Endothelial cell of umbilical vein (primary cell): ENCODE data around the gene TEX54. TPM values are rescaled to one million over a fixed set of nuclear protein-coding genes. Genes with fewer than 3 reads are reported as not detected.

ENCODE experiments used
- BruUV-seq: library from RNA; stranded (reverse); fragments of 400-500 nt; replicated peaks from 2 replicates; lab custom pipeline; 2021; lab: Mats Ljungman, UMichigan
- CTCF ChIA-PET: fragments of 300-600, 350-600 bp; sonication (Branson Sonifier 250); formaldehyde crosslinking; loops from one replicate; lab custom pipeline; 2021; ENCODE audit warnings: antibody characterized with exemption, inconsistent platforms; lab: Charles Lee
- POLR2A ChIA-PET: fragments of 300-600, 350-600 bp; sonication (Branson Sonifier 250); formaldehyde crosslinking; loops from one replicate; lab custom pipeline; 2021; ENCODE audit warnings: antibody characterized with exemption, inconsistent platforms; lab: Charles Lee
- DNase-seq: peaks from one replicate; pipeline ENCODE4 v3.0.0-alpha.2; 2011; ENCODE audit warnings: low read depth, low spot score
- FAIRE-seq: peaks from 2 replicates; lab custom pipeline; 2011; peaks lifted over from hg19 to GRCh38; lab: Jason Lieb, UNC
- H2AFZ ChIP-seq: 2 replicates; pipeline ENCODE4 v1.6.0; 2012; ENCODE audit warnings: low read depth, low read length, control low read depth, inconsistent platforms
- H3K27ac ChIP-seq: 2 replicates; pipeline ENCODE4 v1.5.1; 2011; ENCODE audit warnings: low read depth, mild to moderate bottlenecking, control low read depth, low read length, moderate library complexity; ENCODE audit not compliant: insufficient read depth
- H3K27me3 ChIP-seq, 2 experiments: 2 replicates each; pipeline versions ENCODE4 v1.6.0 to v1.6.1; 2011; ENCODE audit warnings: low read length in 2 of 2, mixed read lengths in 1 of 2; ENCODE audit not compliant: control insufficient read depth in 2 of 2, insufficient read depth in 2 of 2
- H3K36me3 ChIP-seq, 2 experiments: 2 replicates in 1 of 2; 3 replicates in 1 of 2; pipeline ENCODE4 v1.5.1; 2011; ENCODE audit warnings: low read length in 2 of 2, mild to moderate bottlenecking in 1 of 2, moderate library complexity in 1 of 2; ENCODE audit not compliant: control insufficient read depth in 2 of 2, insufficient read depth in 2 of 2; ENCODE audit errors: extremely low read depth in 1 of 2
- H3K4me1 ChIP-seq: 3 replicates; pipeline ENCODE4 v1.5.1; 2011; ENCODE audit warnings: mild to moderate bottlenecking, low read length; ENCODE audit not compliant: control insufficient read depth, insufficient read depth; ENCODE audit errors: extremely low read depth
- H3K4me2 ChIP-seq: 2 replicates; pipeline ENCODE4 v1.6.1; 2011; ENCODE audit warnings: low read length, control low read depth, mixed read lengths; ENCODE audit not compliant: insufficient read depth
- H3K4me3 ChIP-seq, 3 experiments: fragments of 200-600 bp in 1 of 3; sonication (generic), shearing (Covaris generic) in 1 of 3; replicated peaks in 1 of 3; 2 replicates each; pipeline ENCODE4 v1.5.1; 2011 to 2016; ENCODE audit warnings: control low read depth in 3 of 3, low read length in 3 of 3, mild to moderate bottlenecking in 2 of 3, inconsistent platforms in 1 of 3, low read depth in 1 of 3, moderate library complexity in 1 of 3; ENCODE audit not compliant: insufficient read depth in 1 of 3
- H3K79me2 ChIP-seq: 2 replicates; pipeline ENCODE4 v1.6.0; 2012; ENCODE audit warnings: low read length, inconsistent platforms; ENCODE audit not compliant: control insufficient read depth, insufficient read depth
- H3K9ac ChIP-seq: replicated peaks from 2 replicates; pipeline ENCODE3; 2011; ENCODE audit warnings: low read length, control low read depth; ENCODE audit not compliant: insufficient read depth; ENCODE audit errors: extremely low read depth
- H3K9me1 ChIP-seq: replicated peaks from 3 replicates; pipeline ENCODE4 v1.6.0; 2011; ENCODE audit warnings: mild to moderate bottlenecking, low read length; ENCODE audit not compliant: control insufficient read depth, insufficient read depth; ENCODE audit errors: extremely low read depth
- H3K9me3 ChIP-seq: replicated peaks from 2 replicates; pipeline ENCODE4 v1.5.1; 2012; ENCODE audit warnings: low read length, inconsistent platforms; ENCODE audit not compliant: control insufficient read depth, insufficient read depth
- H4K20me1 ChIP-seq: replicated peaks from 2 replicates; pipeline ENCODE3; 2011; ENCODE audit warnings: mild to moderate bottlenecking, low read length; ENCODE audit not compliant: control insufficient read depth, insufficient read depth; ENCODE audit errors: extremely low read depth
- CTCF ChIP-seq, 2 donors: IDR thresholded peaks; 1 replicate in 1 of 2; 2 replicates in 1 of 2; pipeline ENCODE4 v1.5.1; 2011; ENCODE audit warnings: low read length in 2 of 2, mild to moderate bottlenecking in 2 of 2, moderate library complexity in 2 of 2, control low read depth in 1 of 2, inconsistent platforms in 1 of 2, low read depth in 1 of 2; ENCODE audit not compliant: insufficient read depth in 1 of 2; ENCODE audit errors: extremely low read depth in 1 of 2
- EZH2 ChIP-seq: IDR thresholded peaks from 2 replicates; pipeline ENCODE4 v1.6.1; 2012; ENCODE audit warnings: borderline replicate concordance, low read depth, mild to moderate bottlenecking, moderate library complexity, low read length, inconsistent platforms; ENCODE audit not compliant: severe bottlenecking
- FOS ChIP-seq: IDR thresholded peaks from 2 replicates; pipeline ENCODE4 v1.6.1; 2011; ENCODE audit warnings: mild to moderate bottlenecking, low read length, moderate library complexity, borderline replicate concordance; ENCODE audit not compliant: insufficient read depth
- GATA2 ChIP-seq: IDR thresholded peaks from 2 replicates; pipeline ENCODE4 v1.7.0; 2011; ENCODE audit warnings: low read depth, mild to moderate bottlenecking, moderate library complexity, mixed read lengths, low read length; ENCODE audit not compliant: insufficient read length, insufficient read depth
- JUN ChIP-seq: IDR thresholded peaks from 2 replicates; pipeline ENCODE4 v1.6.1; 2011; ENCODE audit warnings: borderline replicate concordance, low read depth; ENCODE audit not compliant: insufficient read length, insufficient read depth
- MAX ChIP-seq: IDR thresholded peaks from 2 replicates; pipeline ENCODE4 v1.6.1; 2011; ENCODE audit not compliant: insufficient read depth, insufficient read length
- MYC ChIP-seq: IDR thresholded peaks from one replicate; pipeline ENCODE4 v1.6.1; 2011; ENCODE audit warnings: mild to moderate bottlenecking, low read depth, low read length
- POLR2A ChIP-seq: IDR thresholded peaks from 2 replicates; pipeline ENCODE4 v1.6.1; 2012; ENCODE audit warnings: low read depth, mild to moderate bottlenecking, control low read depth, low read length
- POLR2AphosphoS5 ChIP-seq: IDR thresholded peaks from 2 replicates; pipeline ENCODE4 v1.6.1; 2012; ENCODE audit warnings: low read depth, mild to moderate bottlenecking, control low read depth, low read length, moderate library complexity; ENCODE audit not compliant: insufficient read depth
- dilution Hi-C: fragments of 300-500 bp; cut with MboI; formaldehyde crosslinking; loops from one replicate; pipeline ENCODE4 v1.15.0; 2019; ENCODE audit warnings: low sequenced_read_pairs; ENCODE audit not compliant: extremely low pct_ligation_motif_present
- intact Hi-C: fragments of 100-400 bp; cut with micrococcal nuclease; formaldehyde crosslinking; loops from one replicate; pipeline ENCODE4 v1.10.0; 2022
- polyA plus RNA-seq, 4 experiments: library from polyadenylated mRNA; depleted of rRNA in 3 of 4; stranded (reverse) in 3 of 4; unstranded in 1 of 4; fragments of >200 nt; gene quantifications; 2 replicates each; pipeline versions ENCODE4 v1.2.1 to v1.2.3, GENCODE V29; 2011 to 2012; ENCODE audit warnings: missing spikeins in 1 of 4
- total RNA-seq: library from RNA; stranded (reverse); gene quantifications from 2 replicates; pipeline ENCODE4 v1.2.3, GENCODE V29; 2021

The TEX54 gene
- total and polyA plus RNA-seq, 2 donors (not counting 3 experiments of a cell fraction or from before 2014, with no cell fraction given): not detected

- Histone ChIP-seq H3K4me2 (no peak overlapping the region), H4K20me1 (no peaks in the 10 kb centered on the region), H3K4me1 (peaks cover 12% of the 10 kb centered on the region), H3K27ac (no peak overlapping the region), H3K4me3 (no peak overlapping the region), H3K9me1 (no peaks in the 10 kb centered on the region), H3K79me2 (no peaks in the 10 kb centered on the region), H3K9me3 (no peaks in the 10 kb centered on the region), H2AFZ (no peak overlapping the region), H3K27me3 (no peaks in the 10 kb centered on the region), H3K36me3 (peaks cover 0 to under 1% of the 10 kb centered on the region in 2 experiments), H3K9ac (no peak overlapping the region)
- DNase-seq (no peak), FAIRE-seq (no peak)
- BruUV-seq: no TSS peak
- dilution Hi-C loops: no loop called here
- no peak for TF ChIP-seq GATA2
- TF ChIP-seq POLR2A: no peak
- TF ChIP-seq POLR2AphosphoS5: no peak
- TF ChIP-seq MYC: no peak
- TF ChIP-seq CTCF (IDR thresholded peaks at IDR 0.05; ENCODE audit: extremely low read depth in 1 of 2, insufficient read depth in 1 of 2, low read depth in 1 of 2, low read length in 2 of 2): no peak
- no peak for TF ChIP-seq EZH2
- no peak for TF ChIP-seq MAX
- no peak for TF ChIP-seq JUN
- no peak for TF ChIP-seq FOS
- intact Hi-C loops: no loop called here
- ChIA-PET CTCF (interaction anchor here (1.0 kb wide), 1 partner anchor 24 kb away, joined by 3 read pairs; no protein-coding TSS in a partner anchor), POLR2A (no interaction called here)
These were observed 21.9 kb downstream of the TEX54 start for GRCh38 chr11:62810748-62811147.
